Activated CD4-positive, alpha-beta T cell treated with anti-CD3 and anti-CD28 coated beads, Interleukin-2, amount 50 U/mL, for 4 hours (primary cell): ENCODE results near the gene CLEC2D.
"Not testable (repeated sequence)": the region's sequence is repeated elsewhere in the genome, so short reads cannot be mapped to it uniquely, and the experiment has no call there.

Source experiments
- DNase-seq, 2 experiments: peaks; one replicate each; pipeline ENCODE4 v3.0.0-alpha.2; 2020

The CLEC2D gene

DNA sequence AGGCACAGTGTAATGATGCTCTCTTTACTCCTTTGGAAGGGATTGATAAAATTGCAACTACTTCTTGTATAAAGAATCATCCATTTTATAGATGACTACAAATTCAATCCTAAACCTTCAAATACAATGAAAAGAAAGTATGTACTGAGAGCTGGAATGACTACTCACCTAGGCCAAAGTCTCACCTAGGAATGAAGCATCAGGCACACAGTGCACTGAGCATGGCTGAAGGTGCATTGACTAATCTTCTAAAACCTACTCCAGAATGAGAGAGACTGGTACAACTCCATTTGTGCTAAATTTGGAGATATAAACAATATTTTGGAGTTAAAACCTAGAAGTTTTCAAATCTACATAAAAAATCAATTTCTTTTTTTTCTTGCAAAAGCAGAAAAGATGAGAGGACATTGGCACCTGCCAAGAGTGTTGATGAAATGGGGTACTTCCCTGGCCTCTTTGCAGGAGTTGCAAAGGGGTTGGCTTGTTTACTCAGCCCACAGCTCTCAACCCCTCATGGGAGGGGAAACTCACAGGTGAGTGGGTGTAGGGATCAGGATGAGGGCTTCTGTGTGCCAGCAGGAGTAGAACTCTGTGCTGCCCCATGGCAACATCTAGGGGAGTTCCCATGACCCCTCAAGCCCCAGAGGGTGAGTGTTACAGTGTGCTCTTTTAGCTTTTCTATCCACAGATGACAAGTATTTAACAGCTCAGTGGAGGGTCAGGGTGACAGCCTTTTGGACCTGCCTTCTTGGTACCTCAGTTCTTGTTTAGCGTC lies 32.1 kb downstream of the CLEC2D start:
- no peak for DNase-seq

DNA sequence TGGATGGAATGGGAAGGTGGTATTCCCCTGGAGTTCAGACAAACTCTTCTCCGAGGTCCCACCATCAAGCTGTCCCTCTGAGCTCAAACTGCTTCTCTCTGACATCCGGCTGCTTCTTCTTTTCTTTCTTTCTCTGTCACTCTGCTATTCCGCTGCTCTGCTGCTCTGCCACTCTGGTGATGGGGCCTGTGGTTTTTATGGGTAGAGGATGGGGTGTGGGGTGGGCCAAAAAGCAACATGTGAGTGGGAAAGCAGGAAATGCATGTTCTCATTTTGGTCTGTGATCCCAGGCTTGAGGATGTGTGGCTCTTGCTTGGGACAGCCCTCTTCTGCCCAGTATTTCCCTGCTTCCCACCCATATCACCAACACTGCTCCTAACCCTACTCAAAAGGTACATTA lies 32.7 kb downstream of the CLEC2D start:
- peak in 1 of 2 experiments; percentile 20 for DNase-seq

DNA sequence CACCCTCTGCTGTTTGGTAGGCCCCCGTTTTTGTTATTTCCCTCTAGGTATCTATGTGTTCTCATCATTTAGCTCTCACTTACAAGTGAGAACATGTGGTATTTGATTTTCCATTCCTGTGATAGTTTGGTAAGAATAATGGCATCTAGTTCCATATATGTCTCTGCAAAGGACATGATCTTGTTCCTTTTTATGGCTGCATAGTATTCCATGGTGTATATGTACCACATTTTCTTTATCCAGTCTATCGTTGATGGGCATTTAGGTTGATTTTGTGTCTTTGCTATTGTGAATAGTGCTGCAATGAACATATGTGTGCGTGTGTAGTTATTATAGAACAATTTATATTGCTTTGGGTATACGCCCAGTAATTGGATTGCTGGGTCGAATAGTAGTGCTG lies 35.0 kb downstream of the CLEC2D start:
- DNase-seq: not testable (repeated sequence)

DNA sequence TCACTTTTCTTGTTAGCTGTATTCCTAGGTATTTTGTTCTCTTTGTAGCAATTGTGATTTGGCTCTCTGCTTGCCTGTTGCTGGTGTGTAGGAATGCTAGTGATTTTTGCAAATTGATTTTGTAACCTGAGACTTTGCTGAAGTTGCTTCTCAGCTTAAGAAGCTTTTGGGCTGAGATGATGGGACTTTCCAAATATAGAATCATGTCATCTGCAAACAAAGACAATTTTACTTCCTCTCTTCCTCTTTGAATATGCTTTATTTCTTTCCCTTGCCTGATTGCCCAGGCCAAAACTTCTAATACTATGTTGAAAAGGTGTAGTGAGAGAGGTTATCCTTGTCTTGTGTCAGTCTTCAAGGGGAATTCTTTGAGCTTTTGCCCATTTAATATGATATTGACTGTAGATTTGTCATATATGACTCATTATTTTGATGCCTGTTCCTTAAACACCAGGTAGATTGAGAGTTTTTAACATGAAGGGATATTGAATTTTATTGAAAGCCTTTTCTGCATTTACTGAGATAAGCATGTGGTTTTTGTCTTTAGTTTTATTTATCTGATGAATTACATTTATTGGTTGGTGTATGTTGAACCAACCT lies 36.7 kb downstream of the CLEC2D start:
- no peak for DNase-seq

DNA sequence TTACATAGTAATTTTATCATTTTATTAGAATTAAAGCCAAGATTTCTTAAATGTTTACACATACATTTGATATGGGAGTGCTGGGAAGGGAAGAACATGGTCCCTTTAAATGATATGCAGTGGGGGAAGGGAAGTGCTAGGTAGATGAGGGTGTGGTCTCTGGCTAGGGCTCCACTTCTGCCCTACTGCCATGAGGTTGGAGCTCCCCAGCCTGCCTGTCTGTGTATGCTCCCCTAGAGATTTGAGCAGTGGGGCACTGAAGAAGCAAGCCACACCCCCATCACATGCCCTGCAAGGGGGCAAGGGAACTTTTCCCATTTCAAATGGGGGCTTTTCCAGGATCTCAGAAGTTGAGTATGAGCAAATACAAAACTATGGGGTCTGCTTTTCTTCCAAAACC lies 37.8 kb downstream of the CLEC2D start:
- DNase-seq: no peak

DNA sequence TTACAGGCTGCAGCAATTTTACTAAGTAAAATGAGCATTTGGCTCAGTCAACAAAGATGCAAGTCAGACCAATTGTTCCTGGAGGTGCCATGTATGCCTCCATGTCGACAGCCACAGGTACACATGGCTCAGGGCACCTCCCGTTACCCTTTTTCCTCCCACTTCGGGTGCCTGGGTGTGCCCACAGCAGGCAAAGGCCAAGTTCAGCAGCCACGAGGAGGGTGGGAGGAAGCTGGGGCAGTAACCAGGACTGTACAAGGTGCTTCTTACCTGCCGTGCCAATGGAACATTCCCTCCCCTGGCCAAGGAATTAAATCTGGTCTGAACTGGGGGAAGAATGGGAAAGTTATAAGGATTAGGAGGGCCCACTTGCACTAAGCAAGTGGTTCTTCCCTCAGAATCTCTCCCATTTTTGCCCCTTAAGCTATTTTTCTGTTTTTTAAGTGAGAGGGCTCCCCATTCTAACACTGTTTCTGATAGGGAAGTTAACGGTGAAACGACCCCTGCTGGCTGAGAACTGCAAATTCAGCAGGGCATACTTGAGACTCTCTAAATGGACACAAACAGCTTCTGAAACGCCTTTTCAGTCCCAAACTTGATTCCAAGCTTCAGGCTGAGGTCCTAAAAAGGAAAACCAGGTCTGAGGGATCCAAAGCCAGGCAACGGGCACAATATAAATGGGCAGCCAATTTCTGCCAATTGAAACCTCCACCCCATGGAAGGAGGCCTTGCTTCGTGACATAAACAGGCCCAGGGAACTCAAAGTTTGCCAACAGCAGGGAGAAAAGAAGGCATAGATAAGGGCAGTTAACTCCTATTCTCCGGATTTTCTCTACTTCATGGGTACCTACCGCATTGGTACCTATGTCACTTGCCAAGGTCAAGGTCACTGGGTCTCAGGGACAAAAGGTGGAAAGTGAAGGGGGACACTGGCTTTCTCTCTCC lies 38.6 kb downstream of the CLEC2D start:
- DNase-seq: peak; percentile 63 to 66

DNA sequence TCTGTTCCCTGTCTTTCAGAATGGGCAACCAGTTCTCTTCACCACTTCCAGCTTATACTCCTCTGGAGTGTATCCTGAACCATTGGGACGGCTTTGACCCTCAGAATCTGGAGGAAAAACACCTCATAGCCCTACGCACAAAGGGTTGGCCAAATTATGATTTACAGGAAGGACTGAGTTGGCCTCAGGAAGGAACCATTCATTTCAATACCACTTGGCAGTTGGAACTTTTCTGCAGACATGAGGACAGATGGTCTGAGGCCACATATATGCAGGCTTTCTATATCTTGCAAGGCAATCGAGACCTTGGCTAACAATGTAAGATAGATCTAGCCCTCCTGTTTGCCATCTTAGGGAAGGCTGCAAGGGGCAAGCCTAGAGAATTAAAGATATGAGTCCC lies 39.3 kb downstream of the CLEC2D start:
- no peak for DNase-seq

DNA sequence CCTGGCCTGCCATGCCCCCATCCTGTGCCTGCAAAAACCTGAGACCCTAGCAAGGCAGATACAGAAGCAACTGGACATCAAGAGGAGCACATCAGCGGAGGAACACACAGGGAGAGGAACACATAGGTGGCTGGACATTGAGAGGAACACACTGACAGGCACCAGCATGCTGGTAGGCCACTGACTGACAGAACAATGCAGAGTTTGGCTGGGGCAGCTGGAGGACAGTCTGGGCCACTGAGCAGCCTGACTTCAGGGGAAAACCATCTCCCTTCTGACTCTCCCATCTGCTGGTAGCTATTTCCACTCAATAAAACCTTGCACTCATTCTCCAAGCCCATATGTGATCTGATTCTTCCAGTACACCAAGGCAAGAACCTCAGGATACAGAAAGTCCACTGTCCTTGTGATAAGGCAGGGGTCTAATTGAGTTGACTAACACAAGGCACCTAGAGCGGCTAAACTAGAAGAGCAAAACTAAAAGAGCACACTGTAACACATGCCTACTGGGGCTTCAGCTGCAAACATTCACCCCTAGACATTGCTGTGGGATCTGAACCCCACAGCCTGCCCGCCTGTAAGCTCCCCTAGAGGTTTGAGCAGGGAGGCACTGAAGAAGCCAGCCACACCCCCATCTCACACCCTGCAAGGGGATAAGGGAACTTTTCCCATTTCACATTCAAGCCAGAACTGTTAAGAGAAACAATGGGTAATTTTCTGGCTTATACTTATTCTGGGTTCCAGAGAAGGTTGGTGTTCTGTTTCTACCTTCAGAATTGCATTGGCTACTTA lies 41.3 kb downstream of the CLEC2D start:
- no peak for DNase-seq

DNA sequence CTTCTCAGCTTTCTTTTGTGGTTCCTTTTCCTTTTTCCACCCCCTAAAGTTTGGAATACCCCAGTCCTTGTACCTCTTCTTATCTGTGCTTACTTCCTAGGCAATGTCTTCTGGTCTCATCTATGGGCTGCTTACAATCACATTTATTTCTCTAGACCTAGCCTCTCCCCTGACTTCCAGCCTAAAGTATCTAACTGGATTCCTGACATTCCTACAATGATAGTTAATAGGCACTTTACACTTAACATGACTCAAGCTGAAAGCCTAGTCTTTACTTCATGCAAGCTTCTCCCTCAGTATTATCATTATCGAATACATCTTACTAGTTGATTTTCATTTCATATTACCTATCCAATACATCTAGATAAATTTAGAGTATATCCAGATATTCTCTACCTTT lies 42.2 kb downstream of the CLEC2D start:
- no peak for DNase-seq

DNA sequence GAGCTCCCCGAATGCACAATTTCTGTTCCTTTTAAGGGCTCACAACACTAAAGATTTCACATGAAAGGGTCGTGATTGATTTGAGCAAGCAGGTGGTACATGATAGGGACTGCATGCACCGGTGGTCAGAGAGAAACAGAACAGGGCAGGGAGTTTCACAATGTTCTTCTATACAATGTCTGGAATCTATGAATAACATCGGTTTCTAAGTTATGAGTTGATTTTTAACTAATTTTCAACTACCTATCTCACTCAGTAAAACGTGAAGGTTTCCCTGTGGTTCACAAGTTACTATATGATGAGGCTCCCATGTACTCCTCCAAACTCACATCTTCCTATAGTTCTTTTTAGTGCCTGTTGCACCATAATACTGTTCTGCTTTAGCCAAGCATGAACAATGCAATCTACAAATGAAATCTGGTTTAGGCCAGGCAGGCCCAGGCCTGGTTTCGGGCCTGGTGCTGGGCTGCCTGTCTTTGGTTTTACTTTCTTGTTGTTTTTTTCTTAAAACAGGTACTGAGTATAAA lies 43.6 kb downstream of the CLEC2D start:
- DNase-seq: not testable (repeated sequence)

DNA sequence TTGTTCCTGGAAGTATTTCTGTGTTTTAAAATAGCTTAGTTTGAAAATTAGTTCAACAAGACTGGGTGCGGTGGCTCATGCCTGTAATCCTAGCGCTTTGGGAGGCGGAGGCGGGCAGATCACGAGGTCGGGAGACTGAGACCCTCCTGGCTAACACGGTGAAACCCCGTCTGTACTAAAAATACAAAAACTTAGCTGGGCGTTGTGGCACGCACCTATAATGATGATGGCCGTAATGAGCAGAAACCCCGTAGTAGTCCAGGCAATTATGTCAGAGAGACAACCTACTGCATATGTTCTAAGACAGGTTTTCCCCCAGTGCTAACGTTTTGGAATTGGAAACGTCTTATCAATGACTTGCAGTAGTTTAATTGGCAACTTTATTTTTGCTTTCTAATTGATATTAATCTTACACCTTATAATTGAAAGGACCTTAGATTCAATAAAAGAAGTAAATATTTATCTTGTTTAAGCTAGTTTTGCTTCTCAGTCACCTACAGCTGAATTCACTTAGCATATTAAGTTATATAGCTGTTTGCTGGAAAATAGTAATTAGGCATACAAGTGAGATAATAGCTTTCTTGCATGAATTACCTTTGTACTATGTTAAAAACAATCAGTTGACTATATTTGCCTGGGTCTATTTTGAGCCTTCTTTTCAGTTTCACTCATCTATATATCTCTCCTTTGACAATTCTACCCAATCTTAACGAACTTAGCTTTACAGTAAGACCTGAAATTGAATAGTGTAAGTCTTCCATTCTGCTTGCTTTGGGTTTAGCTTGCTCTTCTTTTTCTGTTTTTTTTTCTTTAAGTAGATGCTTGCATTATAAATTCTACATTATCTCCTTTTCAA lies 47.8 kb downstream of the CLEC2D start:
- DNase-seq: no peak

DNA sequence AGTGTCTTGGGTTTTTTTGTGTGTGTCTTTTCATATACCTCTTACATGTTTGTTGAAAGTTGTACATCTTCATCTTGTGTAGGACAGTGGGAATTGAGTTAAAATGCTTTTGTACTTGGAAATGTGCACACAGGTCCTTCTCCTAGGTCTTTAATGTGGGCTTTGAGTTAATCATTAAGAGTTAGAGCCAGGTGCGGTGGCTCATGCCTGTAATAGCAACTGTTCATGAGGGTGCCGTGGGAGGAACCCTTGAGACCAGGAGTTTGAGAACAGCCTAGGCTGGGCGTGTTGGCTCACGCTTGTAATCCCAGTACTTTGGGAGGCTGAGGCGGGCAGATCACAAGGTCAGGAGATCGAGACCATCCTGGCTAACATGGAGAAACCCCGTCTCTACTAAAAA lies 49.5 kb downstream of the CLEC2D start:
- no peak for DNase-seq

DNA sequence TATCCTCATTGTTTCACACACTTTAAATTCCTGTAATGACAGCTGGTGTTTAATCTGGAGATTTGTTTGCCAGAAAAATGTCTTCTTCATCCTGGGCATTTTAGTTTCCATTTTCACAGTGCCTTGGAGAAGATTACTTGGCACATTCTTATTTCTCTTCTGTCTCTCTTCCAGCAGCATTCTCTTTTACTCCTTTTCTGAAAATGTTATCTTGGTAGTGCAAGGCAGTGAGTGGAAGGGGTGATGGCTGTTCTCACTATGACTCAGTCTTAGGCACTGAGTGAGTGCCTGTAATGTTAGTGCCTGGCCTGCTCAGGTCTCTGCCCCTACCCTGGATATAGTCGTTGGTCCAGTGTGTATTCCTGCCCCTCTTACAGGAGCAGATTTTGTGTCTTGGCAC lies 50.3 kb downstream of the CLEC2D start:
- DNase-seq: no peak

DNA sequence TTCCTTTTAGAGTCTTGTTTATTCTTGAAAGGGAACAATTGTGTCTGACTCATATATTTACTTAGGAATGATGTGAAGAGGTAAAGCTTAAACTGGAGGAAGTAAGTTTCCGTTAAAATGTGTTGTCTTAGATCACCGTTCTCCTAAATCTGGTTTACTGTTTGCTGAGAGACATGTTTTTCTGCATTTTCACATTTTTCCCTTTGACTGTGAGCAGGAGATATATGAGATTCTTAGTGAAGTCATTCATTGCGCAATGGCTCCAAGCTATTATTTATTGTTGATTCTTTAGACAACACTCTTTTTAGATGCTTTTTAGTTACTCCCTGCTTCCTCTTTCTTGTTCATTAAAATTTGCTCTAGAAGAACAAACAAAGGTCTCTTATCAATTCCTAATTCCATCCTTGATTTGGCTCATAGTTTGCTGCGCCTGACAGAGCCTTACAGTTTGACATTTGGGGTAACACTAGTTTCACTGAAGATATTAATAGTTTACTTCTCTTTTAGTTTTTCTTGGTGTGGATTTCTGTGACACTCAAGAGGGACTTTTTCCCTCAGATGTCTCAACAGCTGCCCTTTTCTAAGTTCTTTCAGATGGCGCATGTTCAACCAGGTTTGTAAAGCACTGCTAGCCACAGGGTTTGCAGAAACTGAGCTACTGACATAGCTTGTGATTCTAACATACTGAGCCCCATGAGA lies 52.0 kb downstream of the CLEC2D start:
- no peak for DNase-seq

DNA sequence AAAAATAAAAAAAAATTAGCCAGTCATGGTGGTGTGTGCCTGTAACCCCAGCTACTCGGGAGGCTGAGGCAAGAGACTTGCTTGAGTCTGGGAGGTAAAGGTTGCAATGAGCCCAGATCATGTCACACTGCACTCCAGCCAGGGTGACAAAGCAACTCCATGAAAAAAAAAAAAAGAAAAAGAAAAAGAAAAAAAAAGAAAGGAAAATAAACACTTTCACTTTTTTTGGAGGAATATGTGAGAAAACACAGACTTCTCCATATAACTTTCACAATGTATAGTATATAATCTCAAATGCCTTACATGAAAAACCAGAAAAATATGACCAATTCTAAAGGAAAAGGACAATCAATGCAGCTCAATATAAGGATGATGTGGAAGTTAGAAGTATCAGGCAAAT lies 54.5 kb downstream of the CLEC2D start:
- no peak for DNase-seq

DNA sequence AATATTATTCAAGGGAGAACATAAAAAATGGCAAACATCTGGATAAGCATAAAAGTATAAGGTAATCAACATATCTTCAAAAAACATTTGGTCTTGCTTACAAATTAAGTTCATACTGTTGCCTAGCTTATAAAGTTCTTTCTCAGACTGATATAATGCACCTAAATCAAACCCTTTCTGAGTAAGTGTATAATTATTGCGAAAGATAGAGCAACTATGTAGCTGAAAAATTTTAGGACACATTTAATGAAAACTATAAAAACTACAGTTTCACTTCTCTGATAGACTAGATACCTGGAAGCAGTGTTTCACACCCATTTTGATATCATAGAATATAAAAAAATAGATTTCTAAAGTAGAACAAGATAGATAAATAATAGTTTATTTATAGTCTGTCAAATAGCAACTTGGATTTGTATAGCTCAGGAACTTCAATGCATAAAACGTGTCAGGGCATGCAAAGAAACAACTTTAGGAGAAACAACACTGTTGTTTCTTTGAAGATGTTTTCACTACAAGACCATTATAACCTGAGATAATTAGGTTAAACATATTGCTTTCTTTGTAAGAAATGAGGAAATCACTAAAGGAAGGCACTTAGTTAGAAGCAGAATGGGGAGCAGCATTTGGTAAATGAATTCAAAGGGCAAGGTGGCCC lies 55.8 kb downstream of the CLEC2D start:
- no peak for DNase-seq

DNA sequence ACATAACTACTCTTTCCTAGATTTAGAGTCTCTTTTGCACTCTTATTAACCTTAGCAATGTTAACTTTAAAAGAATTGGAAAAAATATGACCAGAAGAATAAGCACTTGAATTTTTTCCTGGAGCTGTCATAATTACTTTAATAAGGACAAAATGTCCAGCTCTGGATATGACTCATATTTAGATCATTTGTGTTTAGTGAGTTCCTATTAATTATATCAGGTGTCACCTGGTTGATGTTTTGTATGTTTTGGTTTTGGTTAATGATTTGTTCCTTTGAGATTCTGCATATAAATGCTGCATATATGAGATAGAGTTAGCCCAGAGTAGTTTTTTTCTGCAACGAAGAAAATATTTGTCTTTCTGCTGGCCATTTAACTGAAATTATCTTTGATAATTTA lies 58.3 kb downstream of the CLEC2D start:
- no peak for DNase-seq

DNA sequence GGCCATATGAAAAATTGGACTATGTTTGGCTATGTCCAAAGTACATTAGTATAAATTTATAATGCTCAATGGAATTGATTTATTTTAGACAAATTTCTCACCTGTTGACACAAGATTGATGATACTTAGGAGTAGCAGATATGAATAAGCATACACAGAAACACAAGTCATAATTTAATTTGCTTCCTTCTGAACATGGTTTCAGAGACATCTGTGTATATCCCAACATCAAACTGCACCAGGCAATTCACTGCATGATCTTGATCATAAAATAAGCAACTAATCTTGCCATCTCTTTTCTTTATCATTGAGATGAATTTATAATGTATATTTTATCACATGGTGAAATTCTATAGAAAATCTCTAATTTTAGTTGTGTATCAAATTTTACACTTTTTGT lies 59.6 kb downstream of the CLEC2D start:
- no peak for DNase-seq

DNA sequence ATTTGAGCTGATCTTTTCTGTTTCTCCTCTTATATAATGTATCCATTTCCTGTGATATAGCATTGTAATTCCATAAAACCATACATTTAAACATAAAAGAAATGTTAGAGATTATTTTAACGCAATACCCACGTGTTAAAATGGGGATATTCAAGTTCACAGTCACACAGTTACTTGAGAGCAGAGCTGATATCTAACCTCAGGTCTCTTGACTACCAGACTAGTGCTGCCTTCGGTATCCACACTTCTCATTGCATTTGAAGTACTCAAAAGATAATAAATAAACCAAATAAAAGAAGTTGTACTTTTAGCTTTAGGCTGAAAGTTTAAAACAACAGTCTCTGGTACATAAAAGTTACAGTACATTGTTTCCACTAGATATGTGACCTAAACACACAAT lies 60.5 kb downstream of the CLEC2D start:
- no peak for DNase-seq

DNA sequence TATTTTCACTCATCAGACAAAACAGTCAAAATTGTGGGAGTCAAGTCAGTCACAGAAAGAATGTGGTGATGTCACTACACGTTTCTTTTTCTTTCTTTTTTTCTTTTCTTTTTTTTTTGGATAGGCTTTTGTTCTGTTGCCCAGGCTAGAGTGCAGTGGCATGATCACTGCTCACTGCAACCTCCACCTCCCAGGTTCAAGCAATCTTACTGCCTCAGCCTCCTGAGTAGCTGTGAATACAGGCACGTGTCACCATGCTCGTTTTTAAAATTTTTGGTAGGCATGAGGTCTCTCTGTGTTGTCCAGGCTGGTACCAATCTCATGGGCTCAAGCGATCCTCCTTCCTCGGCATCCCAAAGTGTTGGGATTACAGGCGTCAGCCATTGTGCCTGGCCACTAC lies 61.1 kb downstream of the CLEC2D start:
- DNase-seq: no peak
